NCI-H2196 treated with DMSO at 0.1 percent for 48 hours (cell line): ENCODE measurements around the gene PLAC1.

Experiments
- DNase-seq: peaks from one replicate; lab custom pipeline; 2025; ENCODE audit not compliant: unreplicated experiment; lab: John Stamatoyannopoulos, UW

PLAC1 gene

GRCh38 chrX:134545510-134545909, 112.8 kb downstream of the PLAC1 start:
- no peak for DNase-seq

- DNase-seq: no peak
Observed at GRCh38 chrX:134544513-134545151, 113.6 kb downstream of the PLAC1 start.

- DNase-seq: no peak
Observed at GRCh38 chrX:134544135-134544512, 114.1 kb downstream of the PLAC1 start.

GRCh38 chrX:134543288-134543687, 115.0 kb downstream of the PLAC1 start:
- DNase-seq: no peak

- DNase-seq: no peak
Observed at GRCh38 chrX:134542485-134542884, 115.8 kb downstream of the PLAC1 start.

GRCh38 chrX:134541906-134542305, 116.4 kb downstream of the PLAC1 start:
- DNase-seq: no peak

GRCh38 chrX:134538316-134538715, 120.0 kb downstream of the PLAC1 start:
- DNase-seq: no peak

- DNase-seq: no peak
Observed at GRCh38 chrX:134537179-134537955, 120.9 kb downstream of the PLAC1 start.

- no peak for DNase-seq
Observed at GRCh38 chrX:134533952-134534351, 124.3 kb downstream of the PLAC1 start.

GRCh38 chrX:134533352-134533751, 124.9 kb downstream of the PLAC1 start:
- DNase-seq: no peak

- no peak for DNase-seq
Observed at GRCh38 chrX:134530845-134531244, 127.4 kb downstream of the PLAC1 start.

GRCh38 chrX:134529481-134529880, 128.8 kb downstream of the PLAC1 start:
- DNase-seq: no peak

- DNase-seq: no peak
Observed at GRCh38 chrX:134528960-134529359, 129.3 kb downstream of the PLAC1 start.

GRCh38 chrX:134526399-134526798, 131.9 kb downstream of the PLAC1 start:
- no peak for DNase-seq

- no peak for DNase-seq
Observed at GRCh38 chrX:134525086-134525792, 133.0 kb downstream of the PLAC1 start.

- DNase-seq: no peak
Observed at GRCh38 chrX:134524181-134524580, 134.1 kb downstream of the PLAC1 start.

GRCh38 chrX:134520860-134521390, 137.3 kb downstream of the PLAC1 start:
- DNase-seq: peak; percentile 5
